ENCODE data around the gene HHAT.

DNA sequence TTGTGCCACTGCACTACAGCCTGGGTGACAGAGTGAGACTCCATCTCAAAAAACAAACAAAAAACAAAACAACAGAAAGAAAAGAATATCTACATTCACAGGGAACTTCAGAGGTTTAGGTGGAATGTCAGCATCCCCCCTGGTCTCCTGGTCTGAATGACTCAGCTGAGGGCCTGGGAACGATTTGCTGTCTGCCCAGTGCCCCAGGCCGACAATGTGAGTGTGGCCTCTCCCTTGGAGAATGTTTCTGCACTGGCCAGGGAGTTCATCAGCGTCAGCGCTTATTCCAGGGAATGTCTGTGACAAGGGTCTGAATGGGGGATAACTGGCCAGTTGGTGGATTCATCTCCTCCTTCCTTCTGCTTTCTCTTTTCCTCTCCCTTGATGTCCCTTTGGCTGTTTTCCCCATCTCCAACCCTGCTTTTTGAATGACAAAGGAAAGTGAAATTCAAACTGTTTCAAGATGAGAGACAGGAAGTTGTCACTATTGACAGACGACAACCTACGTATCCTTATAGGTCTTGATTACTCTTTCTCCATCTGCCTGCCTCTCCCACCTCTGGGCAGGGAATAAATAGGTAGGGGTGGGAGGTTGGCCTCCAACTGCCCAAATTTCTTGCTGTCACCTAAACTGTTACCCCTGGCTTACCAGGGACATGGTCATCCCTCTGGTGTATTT lies 213.1 kb downstream of the HHAT start:
- TF ChIP-seq GATA2 (IDR thresholded peaks at IDR 0.05; ENCODE audit: low read depth, low read length) (no peak), GATA3 (IDR thresholded peaks at IDR 0.05; ENCODE audit: low read depth, low read length) (no peak)

All from SH-SY5Y (cell line).